BJ (cell line): ENCODE measurements around the gene CYP2E1. TPM values are rescaled to one million over a fixed set of nuclear protein-coding genes. Genes with fewer than 3 reads are reported as not detected.

ENCODE experiments used
- polyA plus RNA-seq: library from polyadenylated mRNA; depleted of rRNA; stranded (reverse); fragments of >200 nt; gene quantifications from 2 replicates; pipeline ENCODE4 v1.2.3, GENCODE V29; 2011; rRNA removed

The CYP2E1 gene
- polyA plus RNA-seq, 1 experiment: 1.9 TPM

Other genes with a start within 250 kb of the CYP2E1 start
- 44.2 and 55.8 TPM in 2 replicates for gene TUBGCP2, start 218.5 kb upstream of the CYP2E1 start, polyA plus RNA-seq
- 29.3 and 32.9 TPM in 2 replicates for gene ZNF511, start 218.4 kb upstream of the CYP2E1 start, polyA plus RNA-seq
- 0.31 and 0.91 TPM in 2 replicates for gene CALY, start 190.5 kb upstream of the CYP2E1 start, polyA plus RNA-seq
- gene PRAP1, start 180.0 kb upstream of the CYP2E1 start, polyA plus RNA-seq: not detected in 2 replicates
- gene FUOM, start 169.3 kb upstream of the CYP2E1 start, polyA plus RNA-seq: 40.6 and 49.8 TPM in 2 replicates
- 41.7 and 63.9 TPM in 2 replicates for gene ECHS1, start 154.0 kb upstream of the CYP2E1 start, polyA plus RNA-seq
- gene PAOX, start 148.1 kb upstream of the CYP2E1 start, polyA plus RNA-seq: 3.5 and 4.5 TPM in 2 replicates
- gene MTG1, start 133.2 kb upstream of the CYP2E1 start, polyA plus RNA-seq: 30.9 and 38.1 TPM in 2 replicates
- gene SPRN, start 102.7 kb upstream of the CYP2E1 start, polyA plus RNA-seq: 1.8 and 3.0 TPM in 2 replicates
- gene SCART1, start 73.4 kb upstream of the CYP2E1 start, polyA plus RNA-seq: 0.89 and 1.3 TPM in 2 replicates
- 0.78 and 0.94 TPM in 2 replicates for gene SYCE1, start 38.2 kb downstream of the CYP2E1 start, polyA plus RNA-seq
- gene FRG2B, start 99.4 kb downstream of the CYP2E1 start, polyA plus RNA-seq: not detected in 2 replicates